GM12864 (cell line): ENCODE results near the gene GP5.

ENCODE experiments used
- DNase-seq: peaks from one replicate; pipeline ENCODE4 v3.0.0-alpha.2; 2011; ENCODE audit warnings: low read depth
- H3K4me3 ChIP-seq: 2 replicates; pipeline ENCODE4 v1.5.1; 2011; ENCODE audit warnings: mild to moderate bottlenecking, low read depth, low read length, control low read depth
- TF ChIP-seq, protein P1 (sequence below): IDR thresholded peaks from 2 replicates; pipeline ENCODE4 v1.5.1; 2011; ENCODE audit warnings: low read depth, mild to moderate bottlenecking, moderate library complexity, low read length, control low read depth, inconsistent platforms; ENCODE audit errors: missing control alignments

The GP5 gene

DNA sequence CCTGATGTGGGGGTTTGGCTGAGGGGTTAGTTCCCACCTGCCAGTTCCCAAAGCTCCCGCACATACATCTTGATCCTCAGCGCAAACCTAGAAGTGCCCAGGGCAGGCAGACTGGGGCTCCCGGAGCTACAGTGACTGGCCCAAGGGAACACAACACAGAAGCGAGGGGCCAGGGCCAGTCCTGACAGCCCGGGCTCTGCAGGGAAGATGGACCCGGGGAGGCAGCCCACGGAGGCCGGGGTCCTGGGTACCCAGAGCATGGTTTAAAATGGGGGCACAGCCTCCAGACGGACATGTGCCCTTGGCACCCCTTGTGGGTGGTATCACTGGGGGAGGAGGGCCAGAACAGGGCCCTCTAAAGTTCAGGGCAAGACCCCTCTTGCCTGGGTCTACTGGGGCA lies 53.0 kb downstream of the GP5 start:
- DNase-seq: no peak
- no peak overlapping the region for H3K4me3 ChIP-seq
- TF ChIP-seq, protein P1, sequence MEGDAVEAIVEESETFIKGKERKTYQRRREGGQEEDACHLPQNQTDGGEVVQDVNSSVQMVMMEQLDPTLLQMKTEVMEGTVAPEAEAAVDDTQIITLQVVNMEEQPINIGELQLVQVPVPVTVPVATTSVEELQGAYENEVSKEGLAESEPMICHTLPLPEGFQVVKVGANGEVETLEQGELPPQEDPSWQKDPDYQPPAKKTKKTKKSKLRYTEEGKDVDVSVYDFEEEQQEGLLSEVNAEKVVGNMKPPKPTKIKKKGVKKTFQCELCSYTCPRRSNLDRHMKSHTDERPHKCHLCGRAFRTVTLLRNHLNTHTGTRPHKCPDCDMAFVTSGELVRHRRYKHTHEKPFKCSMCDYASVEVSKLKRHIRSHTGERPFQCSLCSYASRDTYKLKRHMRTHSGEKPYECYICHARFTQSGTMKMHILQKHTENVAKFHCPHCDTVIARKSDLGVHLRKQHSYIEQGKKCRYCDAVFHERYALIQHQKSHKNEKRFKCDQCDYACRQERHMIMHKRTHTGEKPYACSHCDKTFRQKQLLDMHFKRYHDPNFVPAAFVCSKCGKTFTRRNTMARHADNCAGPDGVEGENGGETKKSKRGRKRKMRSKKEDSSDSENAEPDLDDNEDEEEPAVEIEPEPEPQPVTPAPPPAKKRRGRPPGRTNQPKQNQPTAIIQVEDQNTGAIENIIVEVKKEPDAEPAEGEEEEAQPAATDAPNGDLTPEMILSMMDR: no peak
